H1 (cell line): ENCODE data around the gene ARV1. TPM values are rescaled to one million over a fixed set of nuclear protein-coding genes. Genes with fewer than 3 reads are reported as not detected.

Source experiments
- CTCF ChIA-PET: fragments of 300-600 bp; sonication (Branson Sonifier 250); formaldehyde crosslinking; loops from one replicate; lab custom pipeline; 2021; ENCODE audit not compliant: partially characterized antibody; lab: Charles Lee
- POLR2A ChIA-PET: fragments of 300-600 bp; sonication (Branson Sonifier 250); formaldehyde crosslinking; loops from one replicate; lab custom pipeline; 2021; ENCODE audit warnings: inconsistent platforms; ENCODE audit not compliant: partially characterized antibody; lab: Charles Lee
- DNase-seq, 2 experiments: peaks; one replicate each; pipeline versions ENCODE4 v3.0.0 to v3.0.0-alpha.2; 2010 to 2022; ENCODE audit warnings: low spot score in 2 of 2, low read depth in 1 of 2, mixed read lengths in 1 of 2
- FAIRE-seq: peaks from 2 replicates; lab custom pipeline; 2011; peaks lifted over from hg19 to GRCh38; lab: Jason Lieb, UNC
- H2AFZ ChIP-seq: 2 replicates; pipeline ENCODE4 v1.8.1; 2012; ENCODE audit warnings: low read length, inconsistent platforms
- H2AK5ac ChIP-seq: 2 replicates; pipeline ENCODE4 v1.6.1; 2013; ENCODE audit warnings: low read depth, low read length
- H2BK120ac ChIP-seq: replicated peaks from 2 replicates; pipeline ENCODE3; 2013; ENCODE audit warnings: low read depth, low read length, inconsistent platforms
- H2BK12ac ChIP-seq: 2 replicates; pipeline ENCODE4 v1.6.1; 2013; ENCODE audit warnings: low read depth, low read length
- H2BK15ac ChIP-seq: 2 replicates; pipeline ENCODE4 v1.6.1; 2013; ENCODE audit warnings: low read length
- H2BK20ac ChIP-seq: 2 replicates; pipeline ENCODE4 v1.6.1; 2013; ENCODE audit warnings: low read length
- H2BK5ac ChIP-seq: 2 replicates; pipeline ENCODE4 v1.6.1; 2013; ENCODE audit warnings: low read depth, low read length
- H3K14ac ChIP-seq: 2 replicates; pipeline ENCODE4 v1.6.1; 2013; ENCODE audit warnings: inconsistent platforms; ENCODE audit not compliant: insufficient read length
- H3K18ac ChIP-seq: 2 replicates; pipeline ENCODE4 v1.6.1; 2013; ENCODE audit warnings: low read length; ENCODE audit errors: extremely low read depth
- H3K23ac ChIP-seq: 2 replicates; pipeline ENCODE4 v1.6.1; 2013; ENCODE audit warnings: inconsistent platforms; ENCODE audit not compliant: insufficient read length
- H3K23me2 ChIP-seq: 2 replicates; pipeline ENCODE4 v1.6.1; 2013; ENCODE audit warnings: low read depth, low read length
- H3K27ac ChIP-seq: 2 replicates; pipeline ENCODE4 v1.6.1; 2011; ENCODE audit warnings: low read depth, low read length, inconsistent platforms
- H3K27me3 ChIP-seq, 4 experiments: replicated peaks in 1 of 4; 1 replicate in 1 of 4; 2 replicates in 3 of 4; pipeline versions ENCODE4 v1.6.1 to v1.8.1; 2011 to 2013; ENCODE audit warnings: low read length in 3 of 4, mild to moderate bottlenecking in 3 of 4, inconsistent platforms in 2 of 4, mixed read lengths in 2 of 4, moderate library complexity in 1 of 4; ENCODE audit not compliant: control insufficient read depth in 3 of 4, insufficient read depth in 3 of 4; ENCODE audit errors: extremely low read depth in 1 of 4
- H3K36me3 ChIP-seq, 4 experiments: 2 replicates each; pipeline versions ENCODE4 v1.6.1 to v1.8.1; 2011 to 2013; ENCODE audit warnings: mild to moderate bottlenecking in 4 of 4, low read length in 3 of 4, moderate library complexity in 2 of 4, control low read depth in 1 of 4, inconsistent platforms in 1 of 4; ENCODE audit not compliant: insufficient read depth in 4 of 4, control insufficient read depth in 2 of 4
- H3K4ac ChIP-seq: replicated peaks from 2 replicates; pipeline ENCODE3; 2013; ENCODE audit warnings: low read length, low read depth, mixed read lengths, inconsistent platforms; ENCODE audit not compliant: insufficient read length
- H3K4me1 ChIP-seq, 4 experiments: replicated peaks in 1 of 4; 1 replicate in 1 of 4; 2 replicates in 3 of 4; pipeline versions ENCODE4 v1.6.1 to v1.8.1; 2011 to 2013; ENCODE audit warnings: low read length in 3 of 4, inconsistent platforms in 2 of 4, mixed read lengths in 1 of 4; ENCODE audit not compliant: insufficient read depth in 4 of 4, control insufficient read depth in 3 of 4
- H3K4me2 ChIP-seq, 2 experiments: 2 replicates each; pipeline versions ENCODE4 v1.6.1 to v1.8.1; 2011 to 2013; ENCODE audit warnings: low read depth in 2 of 2, low read length in 2 of 2, control low read depth in 1 of 2, inconsistent platforms in 1 of 2, mild to moderate bottlenecking in 1 of 2; ENCODE audit not compliant: insufficient read depth in 1 of 2
- H3K4me3 ChIP-seq, 4 experiments: fragments of 200-600, 300-600 bp in 1 of 4; sonication (generic), shearing (Covaris generic), sonication (Bioruptor Twin) in 1 of 4; 2 replicates each; pipeline versions ENCODE4 v1.5.1 to v1.8.1; 2011 to 2016; ENCODE audit warnings: low read length in 4 of 4, low read depth in 3 of 4, control low read depth in 2 of 4, inconsistent platforms in 2 of 4, mild to moderate bottlenecking in 2 of 4, mixed read lengths in 1 of 4, moderate library complexity in 1 of 4; ENCODE audit not compliant: insufficient read depth in 2 of 4; ENCODE audit errors: extremely low read depth in 1 of 4
- H3K56ac ChIP-seq: replicated peaks from 2 replicates; pipeline ENCODE3; 2013; ENCODE audit warnings: low read depth, mild to moderate bottlenecking, mixed read lengths, low read length, inconsistent platforms; ENCODE audit not compliant: insufficient read length
- H3K79me1 ChIP-seq: 2 replicates; pipeline ENCODE4 v1.6.1; 2013; ENCODE audit warnings: low read depth, low read length, control low read depth
- H3K79me2 ChIP-seq, 2 experiments: 2 replicates each; pipeline versions ENCODE4 v1.6.1 to v1.8.1; 2012 to 2013; ENCODE audit warnings: low read length in 2 of 2, mild to moderate bottlenecking in 2 of 2, inconsistent platforms in 1 of 2; ENCODE audit not compliant: insufficient read depth in 2 of 2, control insufficient read depth in 1 of 2
- H3K9ac ChIP-seq, 4 experiments: replicated peaks in 1 of 4; 1 replicate in 1 of 4; 2 replicates in 3 of 4; pipeline versions ENCODE4 v1.6.1 to v1.8.1; 2011 to 2013; ENCODE audit warnings: low read depth in 3 of 4, low read length in 3 of 4, control low read depth in 2 of 4, mild to moderate bottlenecking in 2 of 4, moderate library complexity in 2 of 4, inconsistent platforms in 1 of 4; ENCODE audit errors: extremely low read depth in 1 of 4
- H3K9me3 ChIP-seq, 2 experiments: 2 replicates each; pipeline versions ENCODE4 v1.6.1 to v1.8.1; 2012 to 2013; ENCODE audit warnings: mild to moderate bottlenecking in 2 of 2, moderate library complexity in 2 of 2, control low read depth in 1 of 2, inconsistent platforms in 1 of 2, low read depth in 1 of 2, low read length in 1 of 2, mixed read lengths in 1 of 2; ENCODE audit not compliant: insufficient read depth in 2 of 2
- H4K20me1 ChIP-seq, 2 experiments: replicated peaks in 1 of 2; 2 replicates each; pipeline versions ENCODE3 to v1.8.1; 2011 to 2013; ENCODE audit warnings: inconsistent platforms in 2 of 2, low read length in 2 of 2, mild to moderate bottlenecking in 1 of 2; ENCODE audit not compliant: insufficient read depth in 2 of 2, control insufficient read depth in 1 of 2
- H4K5ac ChIP-seq: 2 replicates; pipeline ENCODE4 v1.6.1; 2013; ENCODE audit warnings: low read length, low read depth, mixed read lengths, inconsistent platforms; ENCODE audit not compliant: insufficient read length
- H4K8ac ChIP-seq: 2 replicates; pipeline ENCODE4 v1.8.0; 2013; ENCODE audit warnings: mild to moderate bottlenecking, moderate library complexity, low read length, inconsistent platforms; ENCODE audit not compliant: insufficient read depth; ENCODE audit errors: extremely low read depth
- H4K91ac ChIP-seq: replicated peaks from 2 replicates; pipeline ENCODE3; 2013; ENCODE audit warnings: low read length, mixed read lengths, inconsistent platforms; ENCODE audit not compliant: insufficient read length
- ATF3 ChIP-seq: IDR thresholded peaks from 2 replicates; pipeline ENCODE4 v1.6.1; 2011; ENCODE audit warnings: low read depth, mild to moderate bottlenecking, low read length; ENCODE audit not compliant: insufficient read depth
- CBX8 ChIP-seq: fragments of 300-800, 300-1000 bp; sonication (generic); IDR thresholded peaks from 2 replicates; pipeline ENCODE4 v1.7.1; 2016; ENCODE audit warnings: low read depth, low read length, borderline replicate concordance
- CHD2 ChIP-seq: IDR thresholded peaks from 2 replicates; pipeline ENCODE4 v1.6.1; 2012; ENCODE audit warnings: low read length, improper control_type of control experiment
- GABPA ChIP-seq: IDR thresholded peaks from 2 replicates; pipeline ENCODE4 v1.6.1; 2011; ENCODE audit warnings: mild to moderate bottlenecking, low read length, moderate library complexity, borderline replicate concordance; ENCODE audit not compliant: insufficient read depth
- KDM4A ChIP-seq: IDR thresholded peaks from one replicate; pipeline ENCODE4 v1.7.1; 2012; ENCODE audit warnings: low read depth, mild to moderate bottlenecking, moderate library complexity, low read length, inconsistent platforms; ENCODE audit not compliant: severe bottlenecking
- MAFK ChIP-seq: IDR thresholded peaks from 2 replicates; pipeline ENCODE4 v1.6.1; 2012; ENCODE audit warnings: low read depth, mild to moderate bottlenecking, improper control_type of control experiment, low read length
- RBBP5 ChIP-seq: IDR thresholded peaks from 2 replicates; pipeline ENCODE4 v1.7.1; 2012; ENCODE audit warnings: low read depth, mild to moderate bottlenecking, inconsistent platforms, low read length, moderate library complexity, borderline replicate concordance
- RNF2 ChIP-seq: fragments of 200-900, 300-1000 bp; sonication (generic); IDR thresholded peaks from 2 replicates; pipeline ENCODE4 v1.7.1; 2016; ENCODE audit warnings: borderline replicate concordance, low read depth, mild to moderate bottlenecking, antibody characterized with exemption, low read length; ENCODE audit not compliant: poor library complexity, severe bottlenecking; ENCODE audit errors: missing control alignments
- TAF1 ChIP-seq: IDR thresholded peaks from 2 replicates; pipeline ENCODE4 v1.6.1; 2011; ENCODE audit warnings: mild to moderate bottlenecking, low read depth, low read length
- USF2 ChIP-seq: IDR thresholded peaks from 2 replicates; pipeline ENCODE4 v1.6.1; 2011; ENCODE audit warnings: low read length, improper control_type of control experiment
- ZNF274 ChIP-seq: IDR thresholded peaks from 2 replicates; pipeline ENCODE4 v1.7.0; 2012; ENCODE audit warnings: low read length, borderline replicate concordance; ENCODE audit errors: extremely low read depth
- WGBS, 2 experiments: shearing (Covaris generic) in 1 of 2; methylation state at CpG; one replicate each; pipeline versions ENCODE4 v1.1.6 to v1.1.7; 2013 to 2015; ENCODE audit warnings: low lambda C conversion rate in 2 of 2, mixed read lengths in 2 of 2, inconsistent platforms in 1 of 2, low coverage in 1 of 2, missing lambda C conversion rate in 1 of 2; ENCODE audit not compliant: insufficient replicate concordance in 2 of 2, insufficient coverage in 1 of 2, insufficient read length in 1 of 2; ENCODE audit errors: extremely low coverage in 1 of 2, missing lambda C conversion rate in 1 of 2; 5-methylcytosine and 5-hydroxymethylcytosine counted together
- polyA plus RNA-seq, 7 experiments: library from polyadenylated mRNA; depleted of rRNA in 3 of 7; stranded (reverse) in 5 of 7; unstranded in 2 of 7; fragments of >200 nt in 5 of 7; fragments of 200-250 nt in 2 of 7; gene quantifications; 1 replicate in 5 of 7; 2 replicates in 1 of 7; 4 replicates in 1 of 7; pipeline versions ENCODE4 v1.2.1 to v1.2.3, GENCODE V29; 2011 to 2013; ENCODE audit warnings: missing spikeins in 2 of 7, mixed read lengths in 2 of 7
- total RNA-seq: library from RNA; stranded (reverse); fragmentation: NEBNext Ultra II Directional; extraction: Animal tissue kit (Norgen Biotek cat#: 25700); gene quantifications from 2 replicates; pipeline ENCODE4 v1.2.1, GENCODE V29; 2021

ARV1 gene
- total and polyA plus RNA-seq, 2 of the 8 experiments (the other 6 are each of a cell fraction or from before 2014, with no cell fraction given), result 13.1 to 13.4 TPM

- TF ChIP-seq KDM4A (no peak), MAFK (no peak), ATF3 (no peak), CBX8 (no peak), USF2 (no peak), ZNF274 (no peak), RBBP5 (no peak), CHD2 (no peak), GABPA (no peak), RNF2 (no peak), TAF1 (no peak)
- Histone ChIP-seq H3K23ac (no peak overlapping the region), H4K8ac (no peak overlapping the region), H4K91ac (no peak overlapping the region), H4K20me1 (peaks cover 2 to 9% of the 10 kb centered on the region in 2 experiments), H2BK15ac (no peak overlapping the region), H2BK20ac (no peak overlapping the region), H4K5ac (no peak overlapping the region), H3K56ac (no peak overlapping the region), H2BK5ac (no peak overlapping the region), H3K27ac (no peak overlapping the region), H3K36me3 (no peaks in the 10 kb centered on the region; a peak in 1 of 8 replicates), H3K18ac (no peak overlapping the region), H3K9me3 (no peaks in the 10 kb centered on the region), H3K27me3 (peaks cover 22 to 46% (median 41%) of the 10 kb centered on the region in 4 experiments), H2BK12ac (no peak overlapping the region), H3K79me1 (no peaks in the 10 kb centered on the region), H2AFZ (no peak overlapping the region), H3K4me3 (no peak overlapping the region), H3K4me1 (peaks cover 0 to 5% (median 2%) of the 10 kb centered on the region in 4 experiments; a peak in 5 of 7 replicates), H3K4ac (no peak overlapping the region), H3K4me2 (no peak overlapping the region), H3K23me2 (peaks cover 12% of the 10 kb centered on the region; the same call in 1 of the 2 replicates), H3K79me2 (no peaks in the 10 kb centered on the region), H3K9ac (no peak overlapping the region), H2AK5ac (no peak overlapping the region), H3K14ac (no peak overlapping the region), H2BK120ac (no peak overlapping the region)
- ChIA-PET POLR2A (interaction anchor here (1.7 kb wide), 1 partner anchor 8 kb away, joined by 4 read pairs; no protein-coding TSS in a partner anchor), CTCF (interaction anchor here (1.2 kb wide), 1 partner anchor 22 kb away, joined by 4 read pairs; no protein-coding TSS in a partner anchor)
- DNase-seq, result no peak
- no peak for FAIRE-seq
- WGBS, 2 experiments, result 67% methylated on average over 5 of the region's 5 CpGs; no CpG with 5 or more reads in 1 of the 2 experiments
These were observed 57.5 kb downstream of the ARV1 start for GRCh38 chr1:231036416-231036815.
